ENCODE measurements around the gene PPM1H.

Gene PPM1H

GRCh38 chr12:62724285-62724684 is 210.7 kb downstream of the PPM1H start:
- TF ChIP-seq CTCF (IDR thresholded peaks at IDR 0.05; ENCODE audit: control extremely low read depth, extremely low read depth, low read depth, missing control alignments): no peak
- DNase-seq (ENCODE audit: extremely low spot score): no peak
- CTCF ChIA-PET: interaction anchor here (1.2 to 2.4 kb wide), 2 partner anchors 16 to 75 kb away, joined by 3 to 7 read pairs; no protein-coding TSS in a partner anchor
- POLR2A ChIA-PET: no interaction called here

- DNase-seq (ENCODE audit: extremely low spot score): no peak
- ChIA-PET POLR2A (no interaction called here), CTCF (interaction anchor here (2.4 kb wide), 1 partner anchor 15 kb away, joined by 7 read pairs; no protein-coding TSS in a partner anchor)
- TF ChIP-seq CTCF (IDR thresholded peaks at IDR 0.05; ENCODE audit: control extremely low read depth, extremely low read depth, low read depth, missing control alignments): no peak
Observed at GRCh38 chr12:62722971-62723680, 211.8 kb downstream of the PPM1H start.

GRCh38 chr12:62720661-62721330 is 214.2 kb downstream of the PPM1H start:
- ChIA-PET POLR2A (no interaction called here), CTCF (interaction anchor here (1.0 to 1.4 kb wide), 5 partner anchors 8 to 114 kb away, joined by 3 to 5 read pairs (median 3); no protein-coding TSS in a partner anchor)
- no peak for DNase-seq (ENCODE audit: extremely low spot score)
- no peak for TF ChIP-seq CTCF (IDR thresholded peaks at IDR 0.05; ENCODE audit: control extremely low read depth, extremely low read depth, low read depth, missing control alignments)

- ChIA-PET CTCF (interaction anchor here (1.1 kb wide), 2 partner anchors 9 to 114 kb away, joined by 3 to 5 read pairs; no protein-coding TSS in a partner anchor), POLR2A (interaction anchor here (0.5 kb wide), 1 partner anchor 17 kb away, joined by 6 read pairs; no protein-coding TSS in a partner anchor)
- DNase-seq (ENCODE audit: extremely low spot score): no peak
- TF ChIP-seq CTCF (IDR thresholded peaks at IDR 0.05; ENCODE audit: control extremely low read depth, extremely low read depth, low read depth, missing control alignments): no peak
Observed at GRCh38 chr12:62720025-62720424, 214.9 kb downstream of the PPM1H start.

- DNase-seq (ENCODE audit: extremely low spot score): no peak
- ChIA-PET CTCF (interaction anchor here (0.9 kb wide), 2 partner anchors 10 to 13 kb away, joined by 3 read pairs; no protein-coding TSS in a partner anchor), POLR2A (no interaction called here)
- TF ChIP-seq CTCF (IDR thresholded peaks at IDR 0.05; ENCODE audit: control extremely low read depth, extremely low read depth, low read depth, missing control alignments): no peak
Observed at GRCh38 chr12:62718762-62719426, 216.1 kb downstream of the PPM1H start.

- CTCF ChIA-PET: interaction anchor here (1.1 kb wide), 1 partner anchor 10 kb away, joined by 3 read pairs; no protein-coding TSS in a partner anchor
Observed at GRCh38 chr12:62717643-62718042, 217.3 kb downstream of the PPM1H start.

More at GRCh38 chr12:62717643-62718042, 217.3 kb downstream of the PPM1H start:
- TF ChIP-seq CTCF (IDR thresholded peaks at IDR 0.05; ENCODE audit: control extremely low read depth, extremely low read depth, low read depth, missing control alignments): no peak
- no peak for DNase-seq (ENCODE audit: extremely low spot score)
- POLR2A ChIA-PET: no interaction called here
